GM06990 (cell line): ENCODE measurements around the gene IGFL1.
"Not testable (repeated sequence)": the region's sequence is repeated elsewhere in the genome, so short reads cannot be mapped to it uniquely, and the experiment has no call there.

Source experiments
- DNase-seq: peaks from one replicate; pipeline ENCODE4 v3.0.0-alpha.2; 2011; ENCODE audit not compliant: insufficient read length; ENCODE audit errors: extremely low read depth
- H3K27me3 ChIP-seq: replicated peaks from 2 replicates; pipeline ENCODE4 v1.6.0; 2011; ENCODE audit warnings: low read length; ENCODE audit not compliant: control insufficient read depth, insufficient read depth
- H3K36me3 ChIP-seq: 2 replicates; pipeline ENCODE4 v1.5.1; 2011; ENCODE audit warnings: low read length; ENCODE audit not compliant: control insufficient read depth, insufficient read depth
- H3K4me3 ChIP-seq: replicated peaks from 2 replicates; pipeline ENCODE4 v1.5.1; 2011; ENCODE audit warnings: low read depth, mild to moderate bottlenecking, control low read depth, low read length
- TF ChIP-seq, protein P1 (sequence below): IDR thresholded peaks from 2 replicates; pipeline ENCODE4 v1.5.1; 2011; ENCODE audit warnings: low read length, control low read depth, mild to moderate bottlenecking, inconsistent platforms; ENCODE audit not compliant: insufficient read depth, poor library complexity, severe bottlenecking

IGFL1 gene

GRCh38 chr19:46206176-46206575 lies 23.4 kb upstream of the IGFL1 start:
- TF ChIP-seq, protein P1, sequence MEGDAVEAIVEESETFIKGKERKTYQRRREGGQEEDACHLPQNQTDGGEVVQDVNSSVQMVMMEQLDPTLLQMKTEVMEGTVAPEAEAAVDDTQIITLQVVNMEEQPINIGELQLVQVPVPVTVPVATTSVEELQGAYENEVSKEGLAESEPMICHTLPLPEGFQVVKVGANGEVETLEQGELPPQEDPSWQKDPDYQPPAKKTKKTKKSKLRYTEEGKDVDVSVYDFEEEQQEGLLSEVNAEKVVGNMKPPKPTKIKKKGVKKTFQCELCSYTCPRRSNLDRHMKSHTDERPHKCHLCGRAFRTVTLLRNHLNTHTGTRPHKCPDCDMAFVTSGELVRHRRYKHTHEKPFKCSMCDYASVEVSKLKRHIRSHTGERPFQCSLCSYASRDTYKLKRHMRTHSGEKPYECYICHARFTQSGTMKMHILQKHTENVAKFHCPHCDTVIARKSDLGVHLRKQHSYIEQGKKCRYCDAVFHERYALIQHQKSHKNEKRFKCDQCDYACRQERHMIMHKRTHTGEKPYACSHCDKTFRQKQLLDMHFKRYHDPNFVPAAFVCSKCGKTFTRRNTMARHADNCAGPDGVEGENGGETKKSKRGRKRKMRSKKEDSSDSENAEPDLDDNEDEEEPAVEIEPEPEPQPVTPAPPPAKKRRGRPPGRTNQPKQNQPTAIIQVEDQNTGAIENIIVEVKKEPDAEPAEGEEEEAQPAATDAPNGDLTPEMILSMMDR: no peak
- Histone ChIP-seq H3K4me3 (no peak overlapping the region), H3K27me3 (no peaks in the 10 kb centered on the region; the same call in none of the 2 replicates), H3K36me3 (no peaks in the 10 kb centered on the region)
- DNase-seq: no peak

DNA sequence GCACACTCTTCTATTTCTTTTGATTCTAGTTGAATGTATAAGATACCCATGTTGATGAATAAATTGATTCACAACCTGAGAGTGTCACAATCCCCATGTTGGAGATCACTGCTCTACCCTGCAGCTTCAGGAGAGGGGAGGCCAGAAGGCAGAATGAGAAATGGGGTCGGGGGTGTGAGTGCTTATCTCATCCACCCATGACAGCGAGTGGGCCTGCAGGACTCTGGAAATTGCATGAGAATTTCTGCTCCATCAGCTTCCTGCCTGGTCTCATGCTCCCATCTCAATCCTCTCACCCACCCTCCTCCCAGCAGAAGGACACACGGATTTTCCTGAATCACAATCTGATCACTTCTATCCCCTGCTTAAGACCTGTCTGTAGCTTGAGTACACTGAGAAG lies 22.9 kb upstream of the IGFL1 start:
- no peak for DNase-seq
- Histone ChIP-seq H3K4me3 (no peak overlapping the region), H3K36me3 (no peaks in the 10 kb centered on the region), H3K27me3 (no peaks in the 10 kb centered on the region; the same call in 1 of the 2 replicates)
- TF ChIP-seq, protein P1: no peak

GRCh38 chr19:46207858-46208257 lies 21.7 kb upstream of the IGFL1 start:
- not testable (repeated sequence) for H3K36me3 ChIP-seq, DNase-seq, H3K4me3 ChIP-seq, H3K27me3 ChIP-seq

DNA sequence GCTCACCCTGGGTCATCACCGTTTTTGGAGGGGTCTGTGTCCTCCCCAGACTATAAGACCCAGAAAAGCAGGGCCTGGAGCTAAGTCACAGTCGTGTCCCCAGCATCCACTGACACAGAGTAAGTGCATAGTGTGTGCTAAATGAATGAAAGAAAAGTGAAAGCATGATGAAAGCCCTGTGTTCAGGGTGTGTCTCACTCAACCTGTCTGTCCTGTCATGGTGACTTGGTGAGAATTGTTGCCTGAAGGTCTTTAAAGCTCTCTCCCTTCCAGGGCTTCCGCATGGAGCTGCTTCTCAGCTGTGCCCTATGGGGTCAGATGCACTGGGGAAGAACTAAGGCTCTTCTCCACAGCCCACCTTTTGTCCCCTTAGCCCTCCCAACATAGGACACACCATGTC lies 20.5 kb upstream of the IGFL1 start:
- no peaks in the 10 kb centered on the region; the same call in none of the 2 replicates for H3K27me3 ChIP-seq
- TF ChIP-seq, protein P1: no peak
- DNase-seq: no peak
- H3K36me3 ChIP-seq: no peaks in the 10 kb centered on the region
- no peak overlapping the region for H3K4me3 ChIP-seq

DNA sequence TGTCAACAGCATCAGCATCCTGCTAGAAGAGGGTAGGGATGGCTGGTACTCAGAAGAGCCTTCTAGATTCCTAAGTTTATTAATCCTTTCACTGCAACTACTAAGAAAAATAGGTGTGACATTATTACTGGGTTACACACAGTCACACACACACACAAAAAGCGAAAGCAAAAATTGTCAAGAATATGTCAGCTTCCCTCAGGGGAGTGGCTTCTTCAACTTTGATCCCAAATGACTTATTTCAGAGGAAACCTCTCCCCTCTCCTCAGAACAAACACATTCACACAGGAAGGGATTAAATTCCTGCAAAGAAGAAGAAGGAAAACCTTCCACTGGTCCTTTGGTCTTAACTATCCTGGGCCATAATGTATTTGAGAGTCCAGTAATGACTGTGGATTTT lies 20.1 kb upstream of the IGFL1 start:
- no peak for DNase-seq
- Histone ChIP-seq H3K4me3 (no peak overlapping the region), H3K27me3 (no peaks in the 10 kb centered on the region; the same call in none of the 2 replicates)

GRCh38 chr19:46210669-46211068 lies 18.9 kb upstream of the IGFL1 start:
- no peaks in the 10 kb centered on the region; the same call in none of the 2 replicates for H3K27me3 ChIP-seq
- no peaks in the 10 kb centered on the region for H3K36me3 ChIP-seq
- TF ChIP-seq, protein P1: no peak
- DNase-seq: no peak
- no peak overlapping the region for H3K4me3 ChIP-seq

More for the DNA sequence above, 20.1 kb upstream of the IGFL1 start:
- no peaks in the 10 kb centered on the region for H3K36me3 ChIP-seq
- TF ChIP-seq, protein P1: no peak
